OCI-LY3 (cell line): ENCODE results near the gene DENND1A.
"Not testable (repeated sequence)": the region's sequence is repeated elsewhere in the genome, so short reads cannot be mapped to it uniquely, and the experiment has no call there.

Experiments
- H2AFZ ChIP-seq: fragments of 200-600, 300-600 bp; shearing (Covaris generic); 2 replicates; pipeline ENCODE4 v1.6.0; 2014; ENCODE audit warnings: antibody characterized with exemption, low read depth, low read length
- H3K27ac ChIP-seq: fragments of 200-600, 300-600 bp; sonication (generic); 2 replicates; pipeline ENCODE4 v1.5.1; 2014; ENCODE audit warnings: mild to moderate bottlenecking, low read length, moderate library complexity, mixed read lengths
- H3K27me3 ChIP-seq: fragments of 200-600, 300-600 bp; sonication (generic); 2 replicates; pipeline ENCODE4 v1.6.1; 2014; ENCODE audit warnings: low read depth, low read length, mixed read lengths
- H3K36me3 ChIP-seq: fragments of 200-600, 300-600 bp; sonication (generic); replicated peaks from 2 replicates; pipeline ENCODE3; 2014; ENCODE audit warnings: low read depth, low read length, mixed read lengths
- H3K4me1 ChIP-seq: fragments of 300-600, 200-600 bp; sonication (generic); 2 replicates; pipeline ENCODE4 v1.6.1; 2014; ENCODE audit warnings: low read length, mixed read lengths
- H3K4me2 ChIP-seq: fragments of 200-600, 300-600 bp; sonication (generic); 2 replicates; pipeline ENCODE4 v1.6.1; 2014; ENCODE audit warnings: low read length, mixed read lengths
- H3K4me3 ChIP-seq: fragments of 300-600, 200-600 bp; sonication (generic); 2 replicates; pipeline ENCODE4 v1.5.1; 2014; ENCODE audit warnings: antibody characterized with exemption, mild to moderate bottlenecking, low read length, moderate library complexity
- H3K79me2 ChIP-seq: fragments of 300-600, 200-600 bp; shearing (Covaris generic); 2 replicates; pipeline ENCODE4 v1.6.1; 2014; ENCODE audit warnings: mild to moderate bottlenecking, low read length, mixed read lengths
- H3K9ac ChIP-seq: fragments of 300-600, 200-600 bp; shearing (Covaris generic); 2 replicates; pipeline ENCODE4 v1.6.0; 2014; ENCODE audit warnings: mild to moderate bottlenecking, low read length, moderate library complexity
- H3K9me3 ChIP-seq: fragments of 200-600, 300-600 bp; shearing (Covaris generic); 2 replicates; pipeline ENCODE4 v1.6.1; 2014; ENCODE audit warnings: low read length, mixed read lengths; ENCODE audit not compliant: insufficient read depth
- H4K20me1 ChIP-seq: fragments of 200-600, 300-600 bp; sonication (generic); 2 replicates; pipeline ENCODE4 v1.6.1; 2016; ENCODE audit warnings: low read length, mixed read lengths; ENCODE audit not compliant: insufficient read depth
- CTCF ChIP-seq: fragments of 200-600, 300-600 bp; sonication (generic); IDR thresholded peaks from 2 replicates; pipeline ENCODE4 v1.5.1; 2014; ENCODE audit warnings: antibody characterized with exemption, low read length, low read depth
- EZH2phosphoT487 ChIP-seq: fragments of 200-600 bp; shearing (Covaris generic); IDR thresholded peaks from 2 replicates; pipeline ENCODE4 v1.6.1; 2018; ENCODE audit warnings: antibody characterized with exemption, mixed run types, low read depth

Gene DENND1A

GRCh38 chr9:123894822-123895221, 35.1 kb downstream of the DENND1A start:
- Histone ChIP-seq H3K27ac (no peak overlapping the region), H3K4me1 (peaks cover 7% of the 10 kb centered on the region), H3K9ac (no peak overlapping the region), H4K20me1 (peaks cover 94% of the 10 kb centered on the region), H3K27me3 (no peaks in the 10 kb centered on the region), H3K79me2 (peaks cover 97% of the 10 kb centered on the region), H3K4me2 (no peak overlapping the region), H3K9me3 (no peaks in the 10 kb centered on the region), H2AFZ (no peak overlapping the region), H3K36me3 (no peaks in the 10 kb centered on the region), H3K4me3 (no peak overlapping the region)
- no peak for TF ChIP-seq CTCF
- no peak for TF ChIP-seq EZH2phosphoT487

- no peaks in the 10 kb centered on the region for H3K9me3 ChIP-seq
- H3K27ac ChIP-seq: no peak overlapping the region
- no peak overlapping the region for H2AFZ ChIP-seq
- no peak for TF ChIP-seq CTCF
- no peak for TF ChIP-seq EZH2phosphoT487
- no peak overlapping the region for H3K4me3 ChIP-seq
- H3K27me3 ChIP-seq: no peaks in the 10 kb centered on the region
- no peak overlapping the region for H3K9ac ChIP-seq
- peaks cover 96% of the 10 kb centered on the region for H3K79me2 ChIP-seq
- no peaks in the 10 kb centered on the region for H3K36me3 ChIP-seq
- peaks cover 95% of the 10 kb centered on the region for H4K20me1 ChIP-seq
- H3K4me2 ChIP-seq: no peak overlapping the region
- peaks cover 7% of the 10 kb centered on the region for H3K4me1 ChIP-seq
Measured at GRCh38 chr9:123893831-123894460, 36.0 kb downstream of the DENND1A start.

DNA sequence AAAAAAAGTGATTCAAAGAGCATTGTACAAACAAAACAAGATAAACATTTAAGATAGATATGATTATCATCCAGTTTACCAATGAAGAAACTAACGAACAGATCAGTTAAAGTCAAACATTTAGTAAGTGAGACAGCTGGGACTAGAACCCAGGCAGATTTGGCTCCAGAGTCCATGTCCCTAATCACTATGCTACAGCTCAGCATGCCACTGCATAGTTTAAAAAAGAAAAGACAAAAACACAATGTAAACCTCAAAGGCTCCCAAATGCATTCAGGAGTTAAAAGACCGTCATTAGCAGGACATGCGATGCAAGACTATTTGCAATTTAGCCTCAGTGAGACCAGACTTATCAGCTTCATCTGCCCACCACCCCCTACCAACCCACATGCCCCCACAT, 36.8 kb downstream of the DENND1A start:
- no peak overlapping the region for H3K4me3 ChIP-seq
- H3K27ac ChIP-seq: no peak overlapping the region

GRCh38 chr9:123887837-123888236, 42.1 kb downstream of the DENND1A start:
- TF ChIP-seq EZH2phosphoT487 (no peak), CTCF (no peak)
- Histone ChIP-seq H4K20me1 (peaks cover 96% of the 10 kb centered on the region), H3K79me2 (peaks cover 97% of the 10 kb centered on the region)

More for the DNA sequence above, 36.8 kb downstream of the DENND1A start:
- Histone ChIP-seq H3K27me3 (no peaks in the 10 kb centered on the region), H3K4me2 (no peak overlapping the region), H4K20me1 (peaks cover 95% of the 10 kb centered on the region), H2AFZ (no peak overlapping the region), H3K79me2 (peaks cover 96% of the 10 kb centered on the region), H3K9ac (no peak overlapping the region), H3K36me3 (peaks cover 6% of the 10 kb centered on the region), H3K4me1 (peaks cover 7% of the 10 kb centered on the region), H3K9me3 (no peaks in the 10 kb centered on the region)
- TF ChIP-seq EZH2phosphoT487: no peak
- no peak for TF ChIP-seq CTCF

DNA sequence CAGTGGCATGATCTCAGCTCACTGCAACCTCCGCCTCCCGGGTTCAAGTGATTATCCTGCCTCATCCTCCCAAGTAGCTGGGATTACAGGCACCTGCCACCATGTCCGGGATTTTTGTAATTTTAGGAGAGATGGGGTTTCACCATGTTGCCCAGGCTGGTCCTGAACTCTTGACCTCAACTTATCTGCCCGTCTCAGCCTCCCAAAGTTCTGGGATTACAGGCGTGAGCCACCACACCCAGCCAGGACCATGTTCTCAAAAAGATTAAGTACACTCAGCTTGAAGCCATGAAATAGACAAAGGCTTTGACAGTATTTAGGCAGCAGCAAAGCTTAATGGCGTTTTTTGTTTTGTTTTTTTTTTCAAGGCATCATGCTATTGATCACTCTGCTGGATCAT, 44.1 kb downstream of the DENND1A start:
- Histone ChIP-seq H4K20me1 (peaks cover 100% of the 10 kb centered on the region), H3K36me3 (peaks cover 13% of the 10 kb centered on the region), H3K79me2 (peaks cover 97% of the 10 kb centered on the region)
- not testable (repeated sequence) for H3K4me2 ChIP-seq, H3K27me3 ChIP-seq, H3K27ac ChIP-seq, H3K9me3 ChIP-seq, H3K9ac ChIP-seq, H3K4me1 ChIP-seq, H3K4me3 ChIP-seq, H2AFZ ChIP-seq

More at GRCh38 chr9:123887837-123888236, 42.1 kb downstream of the DENND1A start:
- Histone ChIP-seq H3K36me3 (peaks cover 13% of the 10 kb centered on the region), H2AFZ (no peak overlapping the region), H3K27ac (no peak overlapping the region), H3K4me2 (no peak overlapping the region), H3K4me3 (no peak overlapping the region), H3K9ac (no peak overlapping the region), H3K9me3 (no peaks in the 10 kb centered on the region), H3K27me3 (no peaks in the 10 kb centered on the region), H3K4me1 (no peaks in the 10 kb centered on the region)
